GM12875 (cell line): Measurements from ENCODE around the gene KRTAP9-9.

Experiments used
- H3K4me3 ChIP-seq: one replicate; pipeline ENCODE4 v1.5.1; 2011; ENCODE audit warnings: low read depth, low read length, control low read depth
- TF ChIP-seq, protein P1 (sequence below): IDR thresholded peaks from 2 replicates; pipeline ENCODE4 v1.5.1; 2011; ENCODE audit warnings: low read depth, mild to moderate bottlenecking, control low read depth, inconsistent platforms, low read length, moderate library complexity, borderline replicate concordance; ENCODE audit not compliant: insufficient read depth

Gene KRTAP9-9

DNA sequence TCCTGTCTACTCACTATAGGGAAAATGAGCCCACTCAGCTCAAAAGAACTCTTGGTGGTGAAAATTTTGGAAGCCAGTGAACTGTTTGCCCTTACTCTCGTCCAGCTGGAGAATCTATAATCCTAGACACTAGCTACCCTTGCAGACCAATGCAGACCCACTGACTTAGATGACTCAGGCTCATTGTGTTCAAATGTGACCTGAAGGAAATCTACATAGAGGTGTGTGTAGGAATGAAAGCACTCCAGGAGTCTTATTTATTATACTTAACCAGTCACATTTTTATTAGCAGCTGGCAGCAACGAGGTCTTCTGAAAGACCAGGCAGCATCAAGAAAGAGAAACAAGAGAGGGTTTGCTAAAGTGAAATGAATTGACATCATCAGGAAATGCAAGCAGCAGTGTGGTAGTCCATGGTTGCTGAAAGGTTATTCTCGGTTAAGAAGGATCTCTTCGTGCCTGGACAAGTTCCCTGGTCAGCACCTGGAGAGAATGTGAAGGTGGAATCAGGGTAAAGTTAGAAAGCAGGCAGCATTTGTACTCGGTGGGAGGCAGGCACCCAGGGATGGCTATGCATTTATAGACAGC is 46.1 kb downstream of the KRTAP9-9 start:
- no peak overlapping the region for H3K4me3 ChIP-seq
- TF ChIP-seq, protein P1, sequence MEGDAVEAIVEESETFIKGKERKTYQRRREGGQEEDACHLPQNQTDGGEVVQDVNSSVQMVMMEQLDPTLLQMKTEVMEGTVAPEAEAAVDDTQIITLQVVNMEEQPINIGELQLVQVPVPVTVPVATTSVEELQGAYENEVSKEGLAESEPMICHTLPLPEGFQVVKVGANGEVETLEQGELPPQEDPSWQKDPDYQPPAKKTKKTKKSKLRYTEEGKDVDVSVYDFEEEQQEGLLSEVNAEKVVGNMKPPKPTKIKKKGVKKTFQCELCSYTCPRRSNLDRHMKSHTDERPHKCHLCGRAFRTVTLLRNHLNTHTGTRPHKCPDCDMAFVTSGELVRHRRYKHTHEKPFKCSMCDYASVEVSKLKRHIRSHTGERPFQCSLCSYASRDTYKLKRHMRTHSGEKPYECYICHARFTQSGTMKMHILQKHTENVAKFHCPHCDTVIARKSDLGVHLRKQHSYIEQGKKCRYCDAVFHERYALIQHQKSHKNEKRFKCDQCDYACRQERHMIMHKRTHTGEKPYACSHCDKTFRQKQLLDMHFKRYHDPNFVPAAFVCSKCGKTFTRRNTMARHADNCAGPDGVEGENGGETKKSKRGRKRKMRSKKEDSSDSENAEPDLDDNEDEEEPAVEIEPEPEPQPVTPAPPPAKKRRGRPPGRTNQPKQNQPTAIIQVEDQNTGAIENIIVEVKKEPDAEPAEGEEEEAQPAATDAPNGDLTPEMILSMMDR, result no peak

DNA sequence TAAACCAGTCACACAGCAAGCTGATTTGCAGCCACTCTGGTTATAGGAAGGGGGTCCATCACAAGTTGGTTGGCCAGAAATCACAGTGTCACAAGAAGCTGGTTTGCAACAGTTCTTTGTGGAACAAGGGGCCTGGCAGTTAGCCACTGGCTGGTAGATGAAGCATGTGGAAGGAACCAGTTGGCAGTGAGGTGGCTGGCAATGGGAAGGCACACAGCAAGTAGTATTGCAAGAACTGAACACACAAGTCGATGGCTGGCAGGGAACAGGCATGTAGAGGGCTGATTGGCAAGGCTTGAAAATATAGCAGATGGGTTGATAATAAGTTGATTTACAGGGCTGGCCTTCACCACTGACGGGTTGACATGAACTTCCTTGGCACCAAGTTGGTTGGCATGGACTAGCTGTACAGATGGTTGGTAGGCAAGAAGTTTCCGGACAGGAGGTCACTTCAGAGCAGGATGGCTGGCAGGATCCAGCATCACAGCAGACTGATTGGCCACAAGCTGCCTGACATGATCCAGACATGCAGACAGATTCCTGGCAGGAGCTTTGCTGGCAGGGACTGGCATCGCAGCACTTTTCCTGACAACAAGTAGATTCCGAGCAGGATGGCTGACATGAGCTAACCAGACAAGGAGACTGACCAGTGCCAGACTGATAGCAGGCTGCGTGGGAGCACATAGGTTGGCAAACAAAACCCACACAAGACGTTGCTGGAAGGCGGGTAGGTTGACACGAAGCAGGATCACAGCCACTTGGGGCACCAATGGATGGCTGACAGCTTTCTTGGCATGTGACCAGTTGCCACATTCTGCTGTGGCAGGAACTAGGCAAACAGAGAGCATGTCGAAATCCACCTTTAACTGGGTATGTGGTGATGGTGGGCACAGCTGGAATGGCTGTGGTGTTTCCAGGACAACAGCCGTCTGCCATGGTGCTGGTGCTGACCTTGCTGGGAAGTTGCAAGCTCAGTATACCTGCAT is 47.0 kb downstream of the KRTAP9-9 start, which contains the start of gene KRTAP29-1:
Gene KRTAP29-1, minus strand, starts transcription at position 936 of the 986 bp plus-strand sequence. Its CDS starts 0 bp downstream, at position 936.
- H3K4me3 ChIP-seq, result no peak within 1 kb of the TSS
- TF ChIP-seq, protein P1, result no peak

DNA sequence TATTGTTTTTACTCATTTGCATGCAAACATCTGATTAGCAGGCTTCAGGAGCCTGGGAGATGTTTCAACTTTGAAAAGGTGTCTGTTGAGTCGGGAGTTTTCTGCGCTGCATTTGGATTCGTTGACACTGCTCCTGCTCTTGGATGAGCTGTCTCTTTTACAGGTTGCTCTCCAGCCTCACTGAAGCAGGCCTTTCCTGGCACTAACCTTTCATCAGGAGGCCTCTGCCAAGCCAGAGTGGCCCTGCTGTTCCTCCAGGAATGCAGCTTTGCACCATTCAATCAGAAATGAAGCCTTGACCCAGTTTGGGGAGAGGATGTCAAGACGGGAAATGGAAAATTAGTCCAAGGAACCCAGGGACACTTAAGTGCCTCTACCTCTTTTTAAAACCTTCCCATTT is 47.8 kb downstream of the KRTAP9-9 start:
- TF ChIP-seq, protein P1, result no peak

DNA sequence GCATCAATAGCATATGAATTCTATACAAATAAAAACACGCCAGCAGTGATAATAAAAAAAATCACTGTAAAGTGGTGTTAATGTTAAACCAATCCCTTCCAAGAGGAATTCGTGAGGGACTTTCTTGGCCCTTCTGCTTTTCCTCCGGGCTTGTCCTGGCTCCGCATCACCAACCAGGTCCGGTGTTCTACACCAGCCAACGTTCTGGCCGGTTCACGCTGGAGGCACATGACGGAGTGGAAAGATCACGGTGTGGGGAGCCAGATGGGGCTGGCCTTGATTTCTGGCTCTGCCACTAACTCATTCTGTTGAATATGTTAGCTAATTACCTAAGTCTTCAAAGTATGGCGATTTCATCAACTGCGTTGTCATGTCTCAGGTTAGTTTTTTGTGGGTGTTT is 48.9 kb downstream of the KRTAP9-9 start:
- TF ChIP-seq, protein P1, result no peak
- H3K4me3 ChIP-seq, result no peak overlapping the region

More for the DNA sequence above, 47.8 kb downstream of the KRTAP9-9 start:
- H3K4me3 ChIP-seq, result no peak overlapping the region
